ENCODE results near the gene LRFN2.
A peak's percentile ranks its signal among the peaks of the same experiment; 100 is the strongest.

The LRFN2 gene

DNA sequence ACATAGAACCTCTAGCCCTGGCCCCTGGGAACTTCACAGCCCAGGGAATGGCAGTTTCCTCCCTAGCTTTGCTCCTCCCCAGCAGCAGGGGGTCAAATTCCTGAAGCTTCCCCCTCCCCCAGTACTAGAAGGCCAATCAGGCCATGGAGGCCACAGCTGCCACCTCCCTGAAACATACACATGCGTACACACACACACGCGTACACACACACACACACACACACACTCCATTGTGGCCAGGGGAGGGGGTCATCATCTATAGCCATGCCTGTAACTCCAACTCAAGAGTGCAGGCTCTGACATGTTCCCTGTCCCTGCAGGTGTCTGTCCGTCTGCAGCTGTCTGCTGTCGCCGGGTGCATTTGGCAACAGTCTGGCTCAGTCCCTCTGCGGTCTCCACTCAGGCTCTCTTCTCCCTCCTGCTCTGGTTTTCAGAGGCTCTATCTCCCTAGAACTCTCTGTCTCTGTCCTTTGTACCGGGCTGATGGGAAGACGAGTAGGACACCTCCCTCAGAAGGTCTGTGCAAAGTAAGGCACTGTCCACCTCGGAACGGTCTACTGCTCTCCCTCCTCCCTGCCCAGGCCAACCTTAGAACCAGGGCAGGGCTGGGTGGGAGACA lies 1.4 kb downstream of the LRFN2 start:
- peak; percentile 71 for DNase-seq

DNA sequence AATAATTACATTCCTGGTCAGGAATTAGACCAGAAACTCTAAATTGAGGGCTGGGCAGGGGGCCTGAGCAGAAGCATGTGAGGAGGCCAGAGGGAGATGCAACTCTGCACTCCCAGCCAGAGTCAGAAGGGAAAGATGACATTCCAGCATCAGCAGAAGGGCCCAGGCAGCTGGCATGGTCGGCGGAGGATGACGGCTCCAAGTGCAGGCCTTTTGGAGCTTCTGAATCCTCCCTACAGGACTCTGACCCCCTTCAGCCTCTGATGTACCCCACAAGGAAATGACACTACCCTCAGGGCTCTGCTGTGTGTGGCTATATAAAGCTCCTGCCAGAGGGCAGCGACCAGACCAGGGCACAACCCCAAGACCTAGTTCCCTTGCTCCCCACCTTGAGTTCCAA lies 1.9 kb downstream of the LRFN2 start:
- peak; percentile 21 for DNase-seq

DNA sequence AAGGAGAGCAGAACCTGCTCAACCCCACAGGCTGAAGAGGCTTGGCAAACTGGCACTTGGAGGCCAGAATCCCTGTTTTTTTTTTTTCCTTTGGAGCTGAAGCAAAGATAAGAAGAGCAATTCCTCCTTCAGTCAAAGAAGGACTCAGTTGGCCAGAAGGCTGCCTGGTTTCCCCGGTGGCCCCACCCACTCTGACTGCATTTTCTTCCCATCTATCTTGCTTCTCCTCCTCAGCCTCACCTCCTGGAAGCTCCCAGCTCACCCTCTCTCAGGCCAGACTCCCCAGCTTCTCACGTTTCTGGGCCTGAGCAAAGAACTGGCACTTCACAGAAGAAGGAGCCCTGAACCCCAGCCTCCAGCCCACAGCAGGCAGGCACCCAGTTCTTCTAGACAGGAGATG lies 2.4 kb downstream of the LRFN2 start:
- DNase-seq = no peak

DNA sequence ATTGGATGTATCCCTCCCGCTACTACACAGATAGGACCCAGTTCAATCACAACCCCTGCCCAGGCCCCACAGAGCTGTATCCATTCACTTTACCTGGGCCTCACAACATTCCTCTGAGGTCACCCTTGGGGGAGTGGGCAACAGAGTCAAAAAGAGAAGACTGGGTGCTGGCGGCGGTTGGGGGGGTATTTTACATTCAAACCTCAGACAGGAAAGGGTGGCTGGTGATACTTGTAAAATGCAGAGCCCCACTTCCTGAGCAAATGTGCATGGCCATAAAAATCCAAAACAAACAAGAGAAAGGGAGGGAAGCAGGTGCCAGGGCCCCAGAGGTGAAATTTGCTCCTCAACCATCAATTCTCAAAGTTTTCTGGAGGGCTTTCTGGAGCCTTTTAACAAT lies 3.5 kb downstream of the LRFN2 start:
- DNase-seq = no peak

DNA sequence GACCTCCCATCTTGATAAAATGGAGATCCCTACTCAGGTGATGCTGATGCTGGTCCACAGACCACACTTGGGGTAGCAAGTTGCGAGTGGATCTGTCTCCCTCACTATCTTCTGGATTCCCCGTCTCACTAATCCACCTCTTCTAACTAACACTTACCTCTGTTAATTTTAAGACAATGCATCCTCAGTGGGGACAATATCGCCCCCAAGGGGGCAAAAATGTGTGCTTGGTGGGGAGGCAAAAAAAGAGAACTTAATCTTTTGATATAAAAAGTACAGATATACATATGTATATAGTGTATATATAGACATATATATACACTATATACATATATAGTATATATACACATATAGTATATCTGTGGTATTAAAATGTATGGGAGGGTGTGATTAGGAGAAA lies 4.3 kb downstream of the LRFN2 start:
- DNase-seq = no peak

DNA sequence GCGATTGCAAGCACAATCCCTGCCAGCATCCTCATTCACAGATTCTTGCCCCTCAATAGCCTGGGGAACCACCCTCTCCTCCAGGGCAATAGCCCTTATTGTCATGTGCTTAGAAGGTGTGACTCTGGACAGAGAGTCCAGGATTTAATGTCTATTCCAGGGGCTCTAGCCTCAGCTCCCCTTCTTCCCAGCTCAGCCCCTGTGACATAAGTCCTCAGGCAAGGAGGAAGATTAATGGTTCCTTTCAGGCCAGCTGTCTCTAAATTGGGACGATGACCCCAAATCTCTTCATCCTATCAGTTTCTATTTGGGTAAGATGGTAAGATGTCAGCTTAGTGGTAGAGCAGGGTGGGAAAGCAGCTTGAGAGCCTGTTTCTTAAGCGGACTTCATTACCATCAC lies 8.1 kb downstream of the LRFN2 start:
- no peak for DNase-seq

DNA sequence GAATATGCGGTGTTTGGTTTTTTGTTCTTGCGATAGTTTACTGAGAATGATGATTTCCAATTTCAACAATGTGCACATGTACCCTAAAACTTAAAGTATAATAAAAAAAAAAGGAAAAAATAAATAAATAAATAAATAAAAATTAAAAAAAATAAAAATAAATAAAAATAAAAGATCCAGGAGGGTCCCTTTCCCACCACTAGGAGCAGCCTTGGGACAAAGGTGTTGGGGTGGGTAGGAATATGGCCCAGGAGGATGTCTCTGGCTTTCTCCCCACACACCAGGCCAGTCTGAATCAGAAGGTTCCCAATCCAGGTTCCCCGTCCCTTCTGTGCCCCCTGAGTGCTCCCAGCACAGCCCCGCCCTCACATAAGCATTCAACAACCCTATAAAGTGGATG lies 9.5 kb downstream of the LRFN2 start:
- DNase-seq = no peak

DNA sequence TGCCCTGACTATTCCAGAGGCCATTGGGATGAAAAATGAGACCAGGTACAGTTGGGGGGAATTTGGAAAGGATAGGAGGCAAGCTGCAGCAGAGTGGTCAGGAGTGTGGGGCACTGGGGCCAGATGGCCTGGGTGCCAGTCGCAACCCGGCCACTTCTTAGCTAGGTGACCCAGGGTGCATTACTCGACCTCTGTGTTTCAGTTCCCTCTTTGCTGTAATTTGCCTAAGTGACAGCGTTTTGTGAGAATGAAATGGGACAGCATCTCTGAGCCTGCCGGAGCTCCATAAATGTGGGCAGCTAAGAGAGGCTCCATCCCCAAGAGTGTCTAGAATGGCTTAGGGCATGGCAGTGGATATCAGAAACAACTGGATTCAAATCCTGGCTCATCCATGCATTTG lies 13.9 kb downstream of the LRFN2 start:
- DNase-seq = no peak

DNA sequence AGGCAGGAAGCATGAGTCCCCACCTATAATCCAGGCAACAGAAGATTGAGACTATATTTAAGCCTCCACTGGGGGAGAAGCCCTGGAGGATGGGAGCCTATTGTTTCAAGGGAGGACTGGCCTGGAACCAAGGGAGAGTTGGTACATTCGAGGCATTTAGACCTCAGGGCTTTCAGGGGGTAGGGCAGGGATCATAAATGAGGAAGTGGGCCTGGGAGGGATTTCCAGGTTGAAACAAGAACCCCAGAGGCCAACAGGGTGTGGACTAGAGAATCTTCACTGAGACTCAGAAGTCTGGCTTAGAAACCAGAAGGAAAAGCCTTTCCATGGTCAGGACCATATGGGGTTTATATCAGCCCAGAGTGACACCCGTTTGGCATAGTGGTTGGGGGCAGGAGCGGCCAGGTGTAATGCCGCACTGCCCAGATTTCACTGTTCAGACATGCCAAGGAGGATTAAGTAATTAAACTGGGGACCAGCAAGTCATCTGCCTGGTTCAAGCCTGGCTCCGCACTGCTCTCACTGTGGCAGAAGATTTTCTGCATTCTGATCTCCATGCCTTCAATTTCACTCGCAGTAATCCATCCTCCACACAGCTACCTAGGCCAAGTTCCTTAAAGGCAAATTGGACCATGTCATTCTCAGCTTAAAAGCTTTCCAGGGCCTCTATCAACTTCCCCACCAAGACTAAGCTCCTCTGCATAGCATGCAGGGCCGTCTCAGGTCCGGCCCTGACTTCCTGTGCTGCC lies 17.8 kb downstream of the LRFN2 start:
- no peak for DNase-seq

DNA sequence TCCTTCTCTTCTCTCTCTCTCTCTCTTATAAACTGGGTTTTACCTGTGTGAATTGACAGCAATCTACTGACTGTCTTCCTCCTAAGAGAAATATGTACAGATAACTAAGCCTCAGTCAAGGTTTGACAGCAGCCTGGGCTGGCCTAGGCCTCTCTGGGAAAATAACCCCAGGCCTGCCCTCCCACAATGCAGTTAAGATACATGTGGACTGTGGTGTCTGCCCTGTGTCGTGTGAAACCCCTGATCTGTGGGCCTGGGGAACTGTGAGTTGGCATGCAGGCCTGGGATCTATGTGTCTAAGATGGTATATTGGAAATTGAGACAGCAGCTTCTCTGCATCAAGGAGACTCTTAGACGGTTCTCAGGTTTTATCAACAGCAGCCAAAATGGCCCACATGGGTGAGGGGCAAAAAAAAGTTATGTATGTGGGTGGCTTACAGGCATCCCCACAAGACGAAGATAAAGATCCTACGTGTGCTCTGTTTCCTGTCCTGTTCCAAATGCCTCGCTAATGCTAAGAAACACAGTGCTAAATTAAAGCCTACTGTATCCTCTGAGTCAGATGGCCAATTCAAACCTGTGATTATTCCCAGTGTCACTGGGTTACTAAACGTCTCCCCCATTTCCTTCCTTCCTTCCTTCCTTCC lies 19.0 kb downstream of the LRFN2 start:
- DNase-seq = no peak

DNA sequence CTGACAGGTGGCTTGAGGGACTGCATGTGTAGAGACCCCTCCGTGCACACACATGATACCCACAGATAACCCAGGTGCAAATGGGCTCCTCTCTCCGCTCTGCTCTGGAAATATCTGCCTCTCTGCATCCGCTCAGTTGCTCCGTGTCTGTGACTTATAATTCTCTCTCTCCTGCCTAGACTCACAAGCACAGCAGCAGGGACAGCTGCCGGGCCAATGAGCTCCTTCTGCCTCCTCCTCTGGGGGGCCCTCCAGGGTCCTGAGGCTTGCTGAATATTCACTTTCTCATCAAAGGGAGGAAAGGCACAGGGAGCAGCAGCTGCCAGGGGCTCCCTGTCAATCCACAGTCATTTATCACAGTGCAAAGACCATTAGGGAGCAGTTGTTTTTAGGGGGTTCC lies 24.1 kb downstream of the LRFN2 start:
- peak; percentile 58 for DNase-seq

DNA sequence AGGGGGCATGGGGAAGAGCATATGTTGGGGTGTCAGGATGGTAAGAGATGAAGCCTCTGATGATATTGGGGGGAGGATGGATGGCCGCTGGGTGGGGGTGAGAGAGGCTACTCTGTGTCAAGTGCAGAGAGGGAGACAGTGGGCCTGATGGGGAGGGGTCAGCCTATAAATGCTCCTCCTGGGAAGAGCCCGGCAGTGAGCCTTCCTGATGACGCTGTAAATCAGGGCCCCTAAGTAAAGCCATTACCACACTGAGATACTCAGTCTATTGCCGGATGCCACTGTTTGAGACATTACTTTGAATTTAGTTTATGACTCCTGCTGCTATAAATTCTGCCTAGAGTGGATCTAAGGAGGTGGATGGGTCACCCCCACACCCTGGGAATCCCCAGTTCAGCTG lies 28.1 kb downstream of the LRFN2 start:
- no peak for DNase-seq

DNA sequence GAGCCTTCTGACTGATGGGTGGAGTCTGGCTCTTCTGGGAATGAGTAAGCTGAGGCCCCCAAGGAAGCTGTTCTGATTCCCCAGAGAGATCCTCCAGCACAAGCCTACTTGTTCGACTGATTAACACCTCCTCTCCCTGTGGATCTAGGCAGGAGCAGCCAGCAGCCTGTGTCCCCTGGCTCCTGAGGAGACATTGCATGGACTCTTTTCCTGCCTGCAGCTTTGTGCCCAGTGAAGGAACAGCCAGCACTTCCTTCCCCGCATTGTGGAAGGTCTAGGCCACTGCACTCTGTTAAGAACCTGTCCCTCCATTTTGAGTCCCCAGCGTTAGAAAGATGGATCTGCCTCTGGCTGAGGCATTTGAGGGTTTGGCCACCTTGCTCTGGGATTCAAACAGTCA lies 29.1 kb downstream of the LRFN2 start:
- DNase-seq = no peak

DNA sequence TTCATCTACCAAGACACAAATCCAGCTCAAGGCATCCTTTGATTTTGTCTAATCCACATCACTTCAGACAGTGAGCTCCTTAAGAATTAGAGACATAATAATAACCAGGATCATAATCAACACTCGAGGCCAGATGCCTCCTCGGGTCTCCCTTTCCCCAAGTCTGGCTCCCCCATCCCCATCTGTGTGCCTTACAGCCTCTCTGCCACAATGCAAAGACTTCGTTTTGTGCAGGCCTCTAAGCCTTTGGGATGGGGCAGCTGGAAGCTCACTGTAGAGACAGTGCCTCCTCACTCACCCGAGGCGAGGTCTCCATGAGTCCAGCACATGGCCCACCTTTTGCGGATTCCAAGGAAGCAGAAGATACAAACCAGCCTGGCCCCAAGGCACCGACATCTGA lies 30.3 kb downstream of the LRFN2 start:
- no peak for DNase-seq

DNA sequence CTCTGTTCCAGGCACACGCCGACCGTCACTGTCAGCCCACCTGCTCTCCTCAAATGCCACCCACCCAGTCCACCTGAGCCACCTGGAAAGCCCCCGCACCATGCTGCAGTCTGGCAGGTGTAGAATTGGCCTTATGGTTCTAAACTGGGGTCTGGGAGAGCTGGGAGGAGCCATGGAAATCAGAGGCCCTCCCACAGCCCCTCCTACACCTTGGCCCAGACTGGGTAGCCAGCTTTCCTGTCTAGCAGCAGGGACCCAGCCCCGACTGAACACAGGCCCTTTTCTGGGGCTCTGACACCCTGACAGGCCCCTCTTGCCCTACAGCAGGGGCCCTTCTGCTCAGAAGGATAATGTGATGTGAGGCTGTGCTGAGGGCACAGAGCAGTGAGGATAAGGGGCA lies 31.1 kb downstream of the LRFN2 start:
- no peak for DNase-seq

DNA sequence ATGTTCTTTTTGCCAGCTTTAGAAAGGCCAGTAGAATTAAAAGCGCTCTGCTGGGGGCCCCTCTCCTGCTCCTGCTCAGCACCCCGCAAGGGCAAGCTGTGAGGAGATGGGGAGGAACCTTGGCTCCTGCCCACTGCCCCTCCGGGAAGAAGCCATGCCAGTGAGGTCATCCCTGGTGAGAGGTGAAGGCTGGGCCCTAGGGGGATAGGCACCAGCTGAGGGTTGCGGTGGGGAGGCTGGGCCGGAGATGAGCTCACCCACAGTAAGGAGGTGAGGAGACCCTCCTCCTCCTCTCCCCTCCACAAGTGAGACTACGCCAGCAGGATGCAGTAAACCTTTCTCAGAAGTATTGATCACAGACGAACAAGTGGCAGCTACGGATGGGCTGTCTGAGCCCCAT lies 32.1 kb downstream of the LRFN2 start:
- no peak for DNase-seq

DNA sequence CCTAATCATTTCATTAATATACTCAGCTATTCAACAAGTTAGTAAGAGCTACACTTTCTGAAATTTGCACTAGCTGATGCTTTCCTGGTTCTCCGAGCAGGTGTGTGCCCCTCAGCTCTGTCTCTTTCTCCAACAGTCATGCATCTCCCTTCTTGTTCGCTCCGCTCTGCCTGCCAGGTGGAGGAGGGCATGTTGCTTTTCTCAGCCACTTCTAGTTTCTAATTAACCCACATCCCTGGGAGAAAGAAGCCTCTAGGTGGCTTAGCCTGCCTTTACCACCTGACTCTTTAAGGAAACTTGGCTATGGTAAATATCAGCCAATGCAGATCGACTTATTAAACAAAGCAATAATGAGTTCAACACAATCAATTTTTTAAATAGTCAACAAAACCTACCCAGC lies 34.2 kb downstream of the LRFN2 start:
- DNase-seq = no peak

DNA sequence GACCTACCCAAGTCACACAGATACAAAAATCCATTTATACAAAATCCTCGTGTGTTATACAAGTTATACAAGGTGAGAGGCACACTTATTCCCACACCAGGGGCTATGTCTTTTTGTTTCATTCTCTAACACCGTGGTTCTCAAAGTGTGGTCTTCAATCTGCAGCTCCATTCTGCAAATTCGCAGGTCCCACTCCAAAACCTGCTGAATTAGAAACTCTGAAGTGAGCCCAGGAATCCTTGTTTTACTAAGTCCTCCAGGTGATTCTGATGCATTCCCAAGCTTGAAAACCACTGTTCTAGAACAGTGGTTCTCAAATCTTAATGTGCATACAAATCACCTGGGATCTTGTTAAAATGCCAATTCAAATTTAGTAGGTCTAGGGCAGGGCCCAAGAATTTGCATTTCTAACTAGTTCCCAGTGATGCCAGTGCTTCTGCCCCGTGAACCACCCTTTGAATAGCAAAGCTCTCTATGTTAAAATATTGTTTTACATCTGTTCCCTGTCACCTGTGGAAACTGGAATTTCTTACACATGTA lies 35.1 kb downstream of the LRFN2 start:
- DNase-seq = no peak

DNA sequence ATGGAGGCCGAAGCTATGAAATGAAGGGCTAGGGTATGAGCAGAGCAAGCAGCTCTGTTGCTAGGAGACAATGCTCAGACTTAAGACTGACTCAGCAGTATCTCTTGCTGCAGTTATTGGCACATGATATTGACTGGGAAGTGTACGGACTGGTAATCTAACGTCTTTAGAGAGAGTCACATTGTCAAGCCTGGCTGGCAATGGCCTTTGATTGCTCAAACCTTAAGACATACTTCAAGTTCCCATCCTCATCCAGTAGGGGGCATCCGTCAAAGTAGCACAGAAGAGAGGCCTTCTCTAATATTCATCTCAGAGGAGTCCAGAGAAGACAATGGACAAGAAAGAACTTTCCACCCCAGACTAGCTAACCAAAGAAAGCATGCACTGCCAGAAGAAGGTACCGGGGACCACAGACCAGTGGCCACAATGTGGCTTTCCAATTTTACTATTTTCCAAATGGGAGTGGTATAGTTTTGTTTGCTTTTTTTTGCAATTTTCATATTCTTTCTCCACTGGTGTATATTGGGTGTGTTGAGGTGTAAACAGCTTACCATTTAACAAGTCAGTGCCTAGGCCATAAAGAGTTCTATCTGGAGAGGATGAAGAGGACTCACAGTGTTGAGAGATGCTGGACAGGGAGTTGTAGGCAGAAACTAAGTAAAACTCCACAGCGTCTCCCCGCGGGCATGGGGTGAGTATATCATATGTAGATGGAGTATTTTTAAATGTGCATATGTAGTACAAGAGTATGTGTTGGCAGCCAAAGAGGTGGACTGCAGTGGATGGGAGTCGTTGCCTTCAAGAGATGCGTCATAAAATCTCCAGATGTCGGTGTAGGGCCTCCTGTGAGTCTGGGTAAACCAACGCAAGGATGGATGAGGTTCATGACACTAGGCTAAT lies 36.7 kb downstream of the LRFN2 start:
- no peak for DNase-seq

DNA sequence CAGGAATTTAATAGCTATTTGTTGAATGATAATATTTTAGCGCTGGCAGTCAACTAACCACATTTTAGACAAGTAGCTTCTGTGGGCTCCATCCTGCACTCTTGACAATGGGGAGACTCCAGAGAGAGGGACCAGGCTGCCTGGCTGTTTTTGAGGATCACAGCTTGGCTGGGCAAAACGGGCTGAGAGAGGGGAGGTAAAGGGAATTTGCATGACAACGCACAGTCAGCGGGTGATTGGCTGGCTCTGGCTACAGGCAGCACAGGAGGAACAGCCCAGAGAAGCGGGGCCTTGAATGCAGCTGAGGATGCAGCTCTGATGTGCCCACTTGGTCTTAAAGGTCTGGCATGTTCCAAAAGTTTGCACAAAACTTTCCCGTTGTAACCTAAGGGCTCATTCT lies 41.2 kb downstream of the LRFN2 start:
- no peak for DNase-seq

DNA sequence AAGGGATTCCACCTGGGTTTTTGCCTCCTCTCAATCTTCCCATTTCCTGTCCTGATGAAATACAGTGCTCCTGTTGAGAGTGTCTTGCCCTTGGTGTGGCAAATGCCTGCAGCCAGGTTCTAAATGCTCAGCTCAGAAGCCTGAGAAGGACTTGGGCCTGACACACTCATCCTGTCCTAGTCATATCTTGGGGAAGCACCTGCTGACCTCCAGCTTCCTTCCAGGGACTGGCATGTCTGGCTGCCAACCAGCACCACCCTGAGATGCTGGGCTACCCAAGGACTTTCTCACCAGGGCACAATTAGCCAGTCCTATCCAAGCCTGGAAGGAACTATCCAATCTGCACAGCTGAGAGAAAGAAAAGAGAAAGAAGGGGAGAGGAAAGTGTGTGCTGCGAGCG lies 43.4 kb downstream of the LRFN2 start:
- no peak for DNase-seq

DNA sequence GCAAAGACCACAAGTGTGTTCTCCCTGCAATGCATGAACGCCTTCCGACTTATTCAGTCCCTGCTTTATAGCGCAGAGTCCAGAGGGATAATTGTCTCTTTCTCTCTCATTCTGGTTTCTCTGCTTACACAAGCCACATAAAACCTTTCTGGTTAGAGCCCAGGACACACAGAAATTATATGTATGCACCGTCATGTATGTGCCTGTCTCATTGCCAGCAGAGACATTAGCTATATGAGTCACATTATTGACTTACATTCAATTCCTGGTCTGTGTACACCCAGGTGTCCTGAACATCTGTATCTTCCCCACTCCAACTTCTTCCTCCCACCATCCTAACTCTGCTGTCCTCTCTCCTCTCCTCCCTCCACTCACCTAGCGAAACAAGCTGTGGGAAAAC lies 44.0 kb downstream of the LRFN2 start:
- DNase-seq = no peak

DNA sequence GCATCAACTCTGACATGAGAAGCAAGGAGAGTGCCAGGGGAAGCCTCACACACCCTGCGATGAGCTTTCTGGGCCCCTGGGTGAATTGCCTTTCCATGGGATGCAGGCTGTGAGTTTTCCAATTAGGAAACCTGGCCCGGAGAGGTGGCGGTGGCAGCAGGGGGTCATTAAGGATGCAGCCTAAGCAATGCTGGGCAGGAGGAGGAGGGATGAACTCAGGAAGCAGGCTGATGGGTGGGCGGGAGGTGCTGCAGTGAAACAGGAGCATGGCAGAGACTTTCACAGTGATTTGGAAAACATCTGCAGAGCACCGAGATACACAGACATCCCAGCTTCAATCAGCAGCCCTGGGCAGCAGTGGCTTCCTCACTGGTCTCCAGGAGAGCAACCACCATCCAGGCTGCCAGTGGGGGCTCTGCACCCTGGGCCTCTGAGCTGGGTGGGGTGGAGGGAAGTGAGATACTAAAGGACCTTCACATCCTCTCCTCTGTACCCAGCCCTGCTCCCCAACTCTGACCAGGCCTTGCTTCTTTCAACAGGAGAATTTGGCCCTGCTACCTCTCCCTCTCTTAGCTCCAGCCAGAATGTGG lies 44.9 kb downstream of the LRFN2 start:
- DNase-seq = peak; percentile 2
